Upper lobe of left lung (tissue), 6 donors: ENCODE results near the gene ARHGEF26. TPM values are rescaled to one million over a fixed set of nuclear protein-coding genes. Genes with fewer than 3 reads are reported as not detected.

Experiments used
- ATAC-seq, 2 donors: fragments of 200-7000 bp; cut with Tn5 transposase; one replicate each; pipeline ENCODE4 v1.9.1; 2022; ENCODE audit warnings: mild to moderate bottlenecking in 2 of 2, moderate library complexity in 2 of 2; ENCODE audit not compliant: low FRiP score in 2 of 2
- DNase-seq, 2 donors: peaks; one replicate each; pipeline ENCODE4 v3.0.0-alpha.2; 2019 to 2020
- H3K27ac ChIP-seq, 4 donors: fragments of 200-600 bp; sonication (generic); one replicate each; pipeline ENCODE4 v1.5.1; 2016 to 2019
- H3K27me3 ChIP-seq, 4 donors: fragments of 200-600 bp; sonication (generic); one replicate each; pipeline ENCODE4 v1.5.1; 2017 to 2019
- H3K36me3 ChIP-seq, 4 donors: fragments of 200-600 bp; sonication (generic); one replicate each; pipeline ENCODE4 v1.5.1; 2016 to 2019
- H3K4me1 ChIP-seq, 4 donors: fragments of 200-600 bp; sonication (generic); one replicate each; pipeline ENCODE4 v1.5.1; 2018 to 2019
- H3K4me3 ChIP-seq, 4 donors: fragments of 200-600 bp; sonication (generic); one replicate each; pipeline ENCODE4 v1.5.1; 2017 to 2019; ENCODE audit warnings: mild to moderate bottlenecking in 2 of 4, moderate library complexity in 1 of 4
- H3K9me3 ChIP-seq, 4 donors: fragments of 200-600 bp; sonication (generic); one replicate each; pipeline ENCODE4 v1.5.1; 2018 to 2019
- EP300 ChIP-seq, 4 donors: sonication (generic); formaldehyde crosslinking; IDR thresholded peaks; one replicate each; pipeline ENCODE4 v1.5.1; 2017; ENCODE audit warnings: antibody characterized with exemption in 4 of 4, control low read depth in 2 of 4
- POLR2A ChIP-seq, 4 donors: fragments of 450-650 bp; IDR thresholded peaks; one replicate each; pipeline ENCODE4 v1.5.1; 2016 to 2017; ENCODE audit warnings: antibody characterized with exemption in 4 of 4, mild to moderate bottlenecking in 2 of 4
- POLR2AphosphoS5 ChIP-seq, 2 donors: sonication (generic); formaldehyde crosslinking; IDR thresholded peaks; one replicate each; pipeline ENCODE4 v1.5.1; 2017; ENCODE audit warnings: antibody characterized with exemption in 2 of 2
- WGBS, 2 donors: methylation state at CpG; one replicate each; pipeline ENCODE4 v1.1.5; 2017 to 2018; 5-methylcytosine and 5-hydroxymethylcytosine counted together
- total RNA-seq, 6 donors: library from RNA; depleted of rRNA in 4 of 6; stranded (reverse); fragments of >200 nt in 4 of 6; gene quantifications; one replicate each; pipeline versions ENCODE4 v1.1.0 to v1.2.1, GENCODE V29; 2016 to 2021
- TF ChIP-seq, protein P1 (sequence below), 6 experiments: fragments of 450-650 bp in 4 of 6; fragments of 200-600 bp in 2 of 6; sonication (generic) in 2 of 6; IDR thresholded peaks; one replicate each; pipeline ENCODE4 v1.5.1; 2016 to 2019; ENCODE audit warnings: antibody characterized with exemption in 6 of 6
- donor health status: DM: no; HTN: no; CAD: no; lungs with moderate emphysema.
- donor health status: DM: no; HTN: yes; CAD: no; lungs with severe emphysema.

Gene ARHGEF26
- total RNA-seq, 6 donors from 2014 or later = 49.3 to 110 (median 90.9) TPM

DNA sequence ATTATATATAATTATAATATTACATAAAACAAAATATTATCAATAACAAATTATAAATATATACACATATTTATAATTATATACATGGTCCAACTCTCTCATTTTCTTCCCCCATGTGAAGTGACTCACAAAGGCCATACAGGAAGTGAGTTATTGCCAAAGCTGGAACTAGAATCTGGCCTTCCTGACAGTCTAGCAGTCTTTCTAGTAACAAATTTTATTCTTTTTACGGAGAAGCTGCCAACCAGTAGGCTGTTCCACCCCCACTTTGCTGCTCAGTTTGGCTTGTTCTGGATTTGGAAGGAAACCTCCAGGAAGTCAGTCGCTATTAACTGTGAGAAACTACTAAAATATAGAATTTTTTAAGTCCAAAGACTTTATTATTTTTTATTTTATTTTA lies 123.5 kb downstream of the ARHGEF26 start:
- H3K9me3 ChIP-seq = no peaks in the 10 kb centered on the region
- H3K36me3 ChIP-seq = peaks cover 0 to 13% (median 3%) of the 10 kb centered on the region in 4 donors
- no peak overlapping the region for H3K27ac ChIP-seq
- ATAC-seq (peak in 1 of 2 donors; percentile 39), DNase-seq (no peak)
- no peak overlapping the region for H3K4me3 ChIP-seq
- no peaks in the 10 kb centered on the region for H3K27me3 ChIP-seq
- TF ChIP-seq, protein P1, sequence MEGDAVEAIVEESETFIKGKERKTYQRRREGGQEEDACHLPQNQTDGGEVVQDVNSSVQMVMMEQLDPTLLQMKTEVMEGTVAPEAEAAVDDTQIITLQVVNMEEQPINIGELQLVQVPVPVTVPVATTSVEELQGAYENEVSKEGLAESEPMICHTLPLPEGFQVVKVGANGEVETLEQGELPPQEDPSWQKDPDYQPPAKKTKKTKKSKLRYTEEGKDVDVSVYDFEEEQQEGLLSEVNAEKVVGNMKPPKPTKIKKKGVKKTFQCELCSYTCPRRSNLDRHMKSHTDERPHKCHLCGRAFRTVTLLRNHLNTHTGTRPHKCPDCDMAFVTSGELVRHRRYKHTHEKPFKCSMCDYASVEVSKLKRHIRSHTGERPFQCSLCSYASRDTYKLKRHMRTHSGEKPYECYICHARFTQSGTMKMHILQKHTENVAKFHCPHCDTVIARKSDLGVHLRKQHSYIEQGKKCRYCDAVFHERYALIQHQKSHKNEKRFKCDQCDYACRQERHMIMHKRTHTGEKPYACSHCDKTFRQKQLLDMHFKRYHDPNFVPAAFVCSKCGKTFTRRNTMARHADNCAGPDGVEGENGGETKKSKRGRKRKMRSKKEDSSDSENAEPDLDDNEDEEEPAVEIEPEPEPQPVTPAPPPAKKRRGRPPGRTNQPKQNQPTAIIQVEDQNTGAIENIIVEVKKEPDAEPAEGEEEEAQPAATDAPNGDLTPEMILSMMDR (IDR thresholded peaks at IDR 0.05) = no peak
- no peak for TF ChIP-seq EP300 (IDR thresholded peaks at IDR 0.05)
- TF ChIP-seq POLR2A (IDR thresholded peaks at IDR 0.05) = no peak
- TF ChIP-seq POLR2AphosphoS5 (IDR thresholded peaks at IDR 0.05) = no peak
- 58 to 75% methylated on average over 2 of the region's 2 CpGs for WGBS, 2 donors
- peaks cover 0 to 13% (median 4%) of the 10 kb centered on the region in 4 donors for H3K4me1 ChIP-seq

DNA sequence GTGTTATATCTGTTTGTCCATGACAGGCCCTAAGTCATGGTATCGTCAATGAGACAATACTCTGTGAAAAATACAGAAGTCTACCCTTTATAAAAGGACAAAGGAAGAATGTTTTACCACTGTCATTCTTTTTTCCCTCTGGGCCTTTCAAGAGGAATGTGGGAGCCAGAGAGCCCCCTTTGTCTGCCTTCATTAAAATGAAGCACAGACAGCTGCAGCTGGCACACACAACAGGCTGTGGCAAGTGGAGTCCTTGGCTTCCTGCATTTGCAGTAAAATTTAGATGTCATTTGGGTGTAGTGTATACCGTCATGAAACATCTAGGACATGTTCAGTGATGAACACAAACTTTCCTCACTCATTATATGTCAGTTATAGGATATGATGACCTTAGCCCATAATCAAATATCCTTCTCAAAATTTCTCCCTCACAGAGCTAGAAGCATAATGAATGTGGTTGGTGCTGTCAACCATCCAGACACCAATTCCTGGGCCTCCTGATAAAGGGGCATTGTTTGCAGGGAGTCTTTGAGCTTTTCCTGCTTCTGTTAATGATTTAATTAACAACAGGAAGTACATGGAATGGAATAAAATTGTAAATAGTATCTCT lies 126.7 kb downstream of the ARHGEF26 start:
- peaks cover 0 to 15% (median 4%) of the 10 kb centered on the region in 4 donors for H3K36me3 ChIP-seq
- no peaks in the 10 kb centered on the region for H3K9me3 ChIP-seq
- H3K4me3 ChIP-seq = no peak overlapping the region
- no peak for TF ChIP-seq POLR2AphosphoS5 (IDR thresholded peaks at IDR 0.05)
- no peak for TF ChIP-seq POLR2A (IDR thresholded peaks at IDR 0.05)
- no peak for TF ChIP-seq EP300 (IDR thresholded peaks at IDR 0.05)
- TF ChIP-seq, protein P1 (IDR thresholded peaks at IDR 0.05) = no peak
- WGBS, 2 donors = 82 to 92% methylated on average over 2 of the region's 2 CpGs
- no peak for DNase-seq
- H3K27ac ChIP-seq = peak overlapping the region in 1 of 4 donors; percentile 18
- H3K27me3 ChIP-seq = no peaks in the 10 kb centered on the region
- ATAC-seq = no peak
- H3K4me1 ChIP-seq = peaks cover 0 to 12% (median 3%) of the 10 kb centered on the region in 4 donors

DNA sequence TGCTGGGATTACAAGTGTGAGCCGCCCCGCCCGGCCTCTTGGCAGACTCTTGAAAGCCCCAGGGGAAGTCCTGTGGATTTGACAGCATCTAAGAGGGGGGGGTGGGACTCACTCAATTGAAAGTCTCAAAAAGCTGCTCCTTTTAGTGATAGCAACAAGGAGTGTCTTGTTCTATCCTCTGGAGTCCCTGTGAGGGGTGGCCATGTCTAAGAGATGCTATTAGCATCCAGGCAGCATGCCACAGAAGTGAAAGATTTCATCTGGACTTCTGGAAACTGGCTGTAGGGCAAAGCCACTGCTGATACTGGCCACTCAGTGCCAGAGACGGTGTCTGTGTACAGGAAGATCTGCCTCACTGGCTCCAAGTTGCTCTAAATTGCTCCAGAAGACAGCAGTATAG lies 129.1 kb downstream of the ARHGEF26 start:
- ATAC-seq (no peak), DNase-seq (peak in 1 of 2 donors; percentile 44)
- Histone ChIP-seq H3K27me3 (no peaks in the 10 kb centered on the region), H3K9me3 (no peaks in the 10 kb centered on the region), H3K27ac (no peak overlapping the region), H3K4me3 (no peak overlapping the region), H3K4me1 (peaks cover 0 to 6% (median 2%) of the 10 kb centered on the region in 4 donors), H3K36me3 (peaks cover 0 to 31% (median 13%) of the 10 kb centered on the region in 4 donors)
- no peak for TF ChIP-seq EP300 (IDR thresholded peaks at IDR 0.05)
- TF ChIP-seq, protein P1 (IDR thresholded peaks at IDR 0.05) = no peak
- TF ChIP-seq POLR2AphosphoS5 (IDR thresholded peaks at IDR 0.05) = no peak
- TF ChIP-seq POLR2A (IDR thresholded peaks at IDR 0.05) = no peak
- 95 to 100% methylated on average over 1 to 4 of the region's 4 CpGs for WGBS, 2 donors

DNA sequence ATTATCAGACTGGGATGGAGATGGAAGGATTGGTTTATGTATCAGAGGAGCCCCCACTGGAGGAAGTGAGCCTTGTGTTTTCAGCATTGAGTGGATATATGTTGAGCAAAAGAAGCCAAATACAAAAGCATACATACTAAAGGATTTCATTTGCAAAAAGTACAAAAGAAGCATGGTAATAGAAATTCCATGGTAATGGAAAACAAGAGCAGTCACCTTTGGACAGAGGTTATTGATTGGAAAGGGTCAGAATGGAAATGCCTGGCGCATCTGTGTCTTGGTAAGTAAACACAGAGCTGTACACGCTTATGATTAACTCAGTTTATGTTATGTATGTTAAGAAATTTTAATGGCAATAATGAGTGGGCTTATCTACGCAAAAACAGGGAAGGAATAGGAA lies 130.4 kb downstream of the ARHGEF26 start:
- no peak for TF ChIP-seq POLR2A (IDR thresholded peaks at IDR 0.05)
- 96 to 97% methylated on average over 3 of the region's 3 CpGs for WGBS, 2 donors
- ATAC-seq (no peak), DNase-seq (no peak)
- Histone ChIP-seq H3K27me3 (no peaks in the 10 kb centered on the region), H3K9me3 (no peaks in the 10 kb centered on the region), H3K4me3 (no peak overlapping the region), H3K27ac (no peak overlapping the region), H3K36me3 (peaks cover 0 to 44% (median 15%) of the 10 kb centered on the region in 4 donors), H3K4me1 (peaks cover 0 to 6% (median 2%) of the 10 kb centered on the region in 4 donors)

DNA sequence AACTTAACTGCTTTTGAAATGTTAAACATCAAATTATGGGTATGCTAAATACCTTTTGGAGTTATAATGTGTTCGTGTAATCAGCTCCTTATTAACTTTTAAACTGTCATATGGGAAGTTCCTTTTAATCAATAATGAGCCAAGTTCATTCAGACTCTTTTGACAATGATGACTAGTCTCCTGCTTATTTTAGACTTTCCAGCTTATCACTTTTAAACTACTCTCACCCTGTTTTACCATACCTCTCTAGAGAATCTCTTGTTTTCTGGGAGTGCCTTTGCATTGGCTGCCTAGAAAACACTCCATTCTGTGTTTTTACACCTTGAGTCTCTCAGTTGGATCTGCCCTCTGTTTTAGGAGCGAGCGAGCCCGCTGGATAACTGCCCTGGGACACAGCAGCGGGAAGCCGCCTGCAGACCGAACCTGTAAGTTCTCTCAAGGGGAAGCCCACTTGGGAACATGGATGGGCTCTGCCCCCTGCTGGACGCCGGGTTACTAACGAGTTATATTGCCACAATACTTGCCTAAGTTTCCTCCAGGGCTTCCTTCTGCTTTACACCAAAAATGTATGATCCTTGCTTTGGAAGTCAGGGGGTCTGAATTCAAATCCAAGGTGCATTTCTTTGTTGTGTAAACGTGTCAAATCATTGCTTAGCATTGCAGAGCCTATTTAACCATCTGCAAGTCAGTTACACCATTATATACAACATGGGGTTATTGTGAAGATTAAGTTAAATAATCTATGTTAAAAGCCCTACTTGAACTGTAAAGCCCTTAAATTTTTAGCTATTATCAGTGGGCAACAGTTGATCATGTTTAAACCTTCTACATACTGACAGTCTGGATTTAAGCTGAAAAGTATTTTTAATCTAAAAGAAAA lies 131.8 kb downstream of the ARHGEF26 start:
- no peaks in the 10 kb centered on the region for H3K27me3 ChIP-seq
- peaks cover 0 to 4% (median under 1%) of the 10 kb centered on the region in 4 donors for H3K4me1 ChIP-seq
- H3K4me3 ChIP-seq = peak overlapping the region in 1 of 4 donors; percentile 19
- ATAC-seq (peak; percentile 93), DNase-seq (peak; percentile 54 to 92)
- no peaks in the 10 kb centered on the region for H3K9me3 ChIP-seq
- TF ChIP-seq POLR2A (IDR thresholded peaks at IDR 0.05) = no peak
- no peak for TF ChIP-seq EP300 (IDR thresholded peaks at IDR 0.05)
- TF ChIP-seq, protein P1 (IDR thresholded peaks at IDR 0.05) = peak; percentile 74 to 93 (median 86)
- peaks cover 0 to 56% (median 20%) of the 10 kb centered on the region in 4 donors for H3K36me3 ChIP-seq
- H3K27ac ChIP-seq = no peak overlapping the region
- 8 to 17% methylated on average over 5 to 11 of the region's 11 CpGs for whole genome bisulfite sequencing, 2 donors
